K562 (cell line): ENCODE measurements around the gene NUDT1.

Experiments
- CTCF ChIP-seq, 3 experiments: IDR thresholded peaks in 2 of 3; conservative IDR thresholded peaks in 1 of 3; 2 replicates each; pipeline ENCODE4 v1.5.1; 2011 to 2012; ENCODE audit warnings: low read length in 3 of 3, mild to moderate bottlenecking in 3 of 3, control low read depth in 2 of 3, improper control_type of control experiment in 1 of 3, inconsistent platforms in 1 of 3, low read depth in 1 of 3, mixed read lengths in 1 of 3, moderate library complexity in 1 of 3; ENCODE audit not compliant: insufficient read depth in 2 of 3
- JUNB ChIP-seq: fragments of 450-650 bp; formaldehyde crosslinking; conservative IDR thresholded peaks from 2 replicates; pipeline ENCODE4 v1.4.0; 2020; ENCODE audit warnings: mild to moderate bottlenecking
- MXI1 ChIP-seq: IDR thresholded peaks from 2 replicates; pipeline ENCODE4 v1.6.1; 2011; ENCODE audit warnings: low read depth, mild to moderate bottlenecking, improper control_type of control experiment, low read length
- NFRKB ChIP-seq: fragments of 450-650 bp; IDR thresholded peaks from 2 replicates; pipeline ENCODE4 v1.6.1; 2016; ENCODE audit warnings: low read depth
- SP2 ChIP-seq: IDR thresholded peaks from 2 replicates; pipeline ENCODE4 v1.6.1; 2011; ENCODE audit warnings: mild to moderate bottlenecking, low read depth, low read length, moderate library complexity; ENCODE audit not compliant: poor library complexity, severe bottlenecking; ENCODE audit errors: extremely low read depth
- TF ChIP-seq, protein P1 (sequence below): fragments of 250-450 bp; sonication (Bioruptor Pico); IDR thresholded peaks from 2 replicates; pipeline ENCODE4 v1.8.0; 2022; ENCODE audit warnings: inconsistent platforms, mild to moderate bottlenecking, moderate library complexity, borderline replicate concordance

DNA sequence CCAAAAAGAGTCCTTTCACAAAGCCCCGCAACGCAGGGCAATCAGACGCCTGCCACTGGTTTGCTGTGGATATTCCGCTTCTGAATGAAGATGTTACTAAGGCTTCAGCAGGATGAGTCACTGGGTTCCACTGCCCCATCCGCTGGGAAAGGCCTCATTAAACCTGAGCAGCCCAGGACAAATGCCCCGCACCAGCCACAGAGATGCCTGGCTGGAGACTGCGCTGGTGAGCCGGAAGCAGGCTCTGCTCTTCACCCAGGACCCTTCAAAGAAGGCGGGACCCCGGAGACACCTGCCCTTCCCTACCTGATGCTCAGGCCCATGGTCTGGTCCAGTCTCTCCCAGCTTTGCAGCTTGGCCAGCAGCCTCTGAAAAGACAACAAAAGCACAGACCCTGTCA, 29.1 kb upstream of the NUDT1 start:
- TF ChIP-seq JUNB: no peak
- no peak for TF ChIP-seq MXI1
- no peak for TF ChIP-seq CTCF (IDR thresholded peaks at IDR 0.05 in 2 of 3, conservative IDR thresholded peaks at IDR 0.05 in 1 of 3; ENCODE audit: insufficient read depth in 2 of 3, low read depth in 1 of 3, low read length in 3 of 3)
- no peak for TF ChIP-seq SP2
- TF ChIP-seq NFRKB: no peak
- TF ChIP-seq, protein P1, sequence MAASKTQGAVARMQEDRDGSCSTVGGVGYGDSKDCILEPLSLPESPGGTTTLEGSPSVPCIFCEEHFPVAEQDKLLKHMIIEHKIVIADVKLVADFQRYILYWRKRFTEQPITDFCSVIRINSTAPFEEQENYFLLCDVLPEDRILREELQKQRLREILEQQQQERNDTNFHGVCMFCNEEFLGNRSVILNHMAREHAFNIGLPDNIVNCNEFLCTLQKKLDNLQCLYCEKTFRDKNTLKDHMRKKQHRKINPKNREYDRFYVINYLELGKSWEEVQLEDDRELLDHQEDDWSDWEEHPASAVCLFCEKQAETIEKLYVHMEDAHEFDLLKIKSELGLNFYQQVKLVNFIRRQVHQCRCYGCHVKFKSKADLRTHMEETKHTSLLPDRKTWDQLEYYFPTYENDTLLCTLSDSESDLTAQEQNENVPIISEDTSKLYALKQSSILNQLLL (CRISPR knock-in tag): no peak
